Limb (tissue), 2 donors: ENCODE results near the gene PIK3R1.
"Not testable (repeated sequence)": the region's sequence is repeated elsewhere in the genome, so short reads cannot be mapped to it uniquely, and the experiment has no call there.

Source experiments
- DNase-seq, 2 donors: peaks; one replicate each; pipeline ENCODE4 v3.0.0-alpha.2; 2016; ENCODE audit errors: extremely low spot score in 2 of 2

Gene PIK3R1

GRCh38 chr5:68225911-68226545 lies 10.5 kb downstream of the PIK3R1 start:
- no peak for DNase-seq

GRCh38 chr5:68226546-68227073 lies 11.1 kb downstream of the PIK3R1 start:
- no peak for DNase-seq

GRCh38 chr5:68227532-68228160 lies 12.1 kb downstream of the PIK3R1 start:
- no peak for DNase-seq

- DNase-seq, result no peak
Measured at GRCh38 chr5:68229416-68229815, 13.9 kb downstream of the PIK3R1 start.

GRCh38 chr5:68230285-68230684 lies 14.7 kb downstream of the PIK3R1 start:
- no peak for DNase-seq

- no peak for DNase-seq
Measured at GRCh38 chr5:68231414-68232076, 16.0 kb downstream of the PIK3R1 start.

- DNase-seq, result no peak
Measured at GRCh38 chr5:68232277-68232676, 16.7 kb downstream of the PIK3R1 start.

- no peak for DNase-seq
Measured at GRCh38 chr5:68233075-68233474, 17.5 kb downstream of the PIK3R1 start.

GRCh38 chr5:68235229-68235628 lies 19.7 kb downstream of the PIK3R1 start:
- not testable (repeated sequence) for DNase-seq

GRCh38 chr5:68237715-68238114 lies 22.2 kb downstream of the PIK3R1 start:
- DNase-seq, result no peak

- DNase-seq, result no peak
Measured at GRCh38 chr5:68239487-68239886, 23.9 kb downstream of the PIK3R1 start.

GRCh38 chr5:68240202-68240601 lies 24.6 kb downstream of the PIK3R1 start:
- DNase-seq, result no peak

GRCh38 chr5:68240771-68241170 lies 25.2 kb downstream of the PIK3R1 start:
- no peak for DNase-seq

- DNase-seq, result no peak
Measured at GRCh38 chr5:68242743-68243142, 27.2 kb downstream of the PIK3R1 start.

GRCh38 chr5:68243251-68243650 lies 27.7 kb downstream of the PIK3R1 start:
- DNase-seq, result no peak

GRCh38 chr5:68243681-68244080 lies 28.1 kb downstream of the PIK3R1 start:
- no peak for DNase-seq

- no peak for DNase-seq
Measured at GRCh38 chr5:68245319-68245718, 29.8 kb downstream of the PIK3R1 start.

GRCh38 chr5:68246802-68247201 lies 31.2 kb downstream of the PIK3R1 start:
- no peak for DNase-seq

GRCh38 chr5:68247627-68248026 lies 32.1 kb downstream of the PIK3R1 start:
- no peak for DNase-seq

GRCh38 chr5:68248896-68249295 lies 33.3 kb downstream of the PIK3R1 start:
- no peak for DNase-seq

- DNase-seq, result no peak
Measured at GRCh38 chr5:68249520-68249919, 34.0 kb downstream of the PIK3R1 start.

GRCh38 chr5:68250661-68251298 lies 35.2 kb downstream of the PIK3R1 start:
- no peak for DNase-seq
